Femur (tissue), 1 donor: Measurements from ENCODE around the gene CD86.

Experiments
- DNase-seq: peaks from one replicate; pipeline ENCODE4 v3.0.0-alpha.2; 2017

Gene CD86

GRCh38 chr3:122060040-122060698 lies 5.0 kb downstream of the CD86 start:
- DNase-seq, result no peak

- no peak for DNase-seq
These were observed 8.7 kb downstream of the CD86 start for GRCh38 chr3:122063908-122064307.

- no peak for DNase-seq
These were observed 9.2 kb downstream of the CD86 start for GRCh38 chr3:122064326-122064725.

GRCh38 chr3:122066331-122067213 lies 11.4 kb downstream of the CD86 start:
- DNase-seq, result no peak

GRCh38 chr3:122067214-122067550 lies 12.0 kb downstream of the CD86 start:
- no peak for DNase-seq

GRCh38 chr3:122067588-122068240 lies 12.6 kb downstream of the CD86 start:
- no peak for DNase-seq

GRCh38 chr3:122074621-122075265 lies 19.6 kb downstream of the CD86 start:
- no peak for DNase-seq

GRCh38 chr3:122076491-122077292 lies 21.5 kb downstream of the CD86 start:
- no peak for DNase-seq

- no peak for DNase-seq
These were observed 22.4 kb downstream of the CD86 start for GRCh38 chr3:122077293-122078234.

- DNase-seq, result no peak
These were observed 23.2 kb downstream of the CD86 start for GRCh38 chr3:122078235-122078935.

- no peak for DNase-seq
These were observed 24.5 kb downstream of the CD86 start for GRCh38 chr3:122079524-122080206.

GRCh38 chr3:122080207-122080587 lies 25.0 kb downstream of the CD86 start:
- no peak for DNase-seq

GRCh38 chr3:122081543-122082247 lies 26.5 kb downstream of the CD86 start:
- no peak for DNase-seq

- no peak for DNase-seq
These were observed 27.2 kb downstream of the CD86 start for GRCh38 chr3:122082357-122082756.

- DNase-seq, result no peak
These were observed 29.6 kb downstream of the CD86 start for GRCh38 chr3:122084799-122085198.

- no peak for DNase-seq
These were observed 30.5 kb downstream of the CD86 start for GRCh38 chr3:122085673-122086072.

- no peak for DNase-seq
These were observed 33.4 kb downstream of the CD86 start for GRCh38 chr3:122088531-122088930.

GRCh38 chr3:122091602-122092295 lies 36.6 kb downstream of the CD86 start:
- DNase-seq, result peak; percentile 31
